Loucy (cell line): ENCODE results near the gene CXorf66.

ENCODE experiments used
- H2AFZ ChIP-seq: fragments of 200-600 bp; sonication (generic); 2 replicates; pipeline ENCODE4 v1.6.0; 2016; ENCODE audit warnings: antibody characterized with exemption, mild to moderate bottlenecking, low read length, moderate library complexity
- H3F3A ChIP-seq: fragments of 200-600 bp; 2 replicates; pipeline ENCODE4 v1.6.0; 2016; ENCODE audit warnings: antibody characterized with exemption, low read depth, mild to moderate bottlenecking
- H3K27me3 ChIP-seq: fragments of 200-600 bp; sonication (generic); 2 replicates; pipeline ENCODE4 v1.6.1; 2014; ENCODE audit warnings: low read length, mild to moderate bottlenecking; ENCODE audit not compliant: insufficient read depth, poor library complexity, severe bottlenecking
- H3K36me3 ChIP-seq: fragments of 200-600 bp; sonication (generic); 2 replicates; pipeline ENCODE4 v1.6.1; 2016; ENCODE audit warnings: low read length; ENCODE audit not compliant: insufficient read depth
- H3K4me1 ChIP-seq: fragments of 200-600 bp; sonication (generic); 2 replicates; pipeline ENCODE4 v1.5.1; 2014; ENCODE audit warnings: low read length, mild to moderate bottlenecking; ENCODE audit not compliant: insufficient read depth, poor library complexity, severe bottlenecking
- H3K4me2 ChIP-seq: fragments of 200-600 bp; sonication (generic); 2 replicates; pipeline ENCODE4 v1.6.0; 2014; ENCODE audit warnings: antibody characterized with exemption, low read length, low read depth, mild to moderate bottlenecking; ENCODE audit not compliant: poor library complexity, severe bottlenecking
- H3K4me3 ChIP-seq: fragments of 200-600 bp; sonication (generic); 2 replicates; pipeline ENCODE4 v1.5.1; 2014; ENCODE audit warnings: low read length, mild to moderate bottlenecking, mixed read lengths; ENCODE audit not compliant: poor library complexity, severe bottlenecking
- H3K79me2 ChIP-seq: fragments of 200-600 bp; sonication (generic); 2 replicates; pipeline ENCODE4 v1.6.1; 2014; ENCODE audit warnings: low read length; ENCODE audit not compliant: insufficient read depth
- H3K9ac ChIP-seq: fragments of 200-600 bp; sonication (generic); 2 replicates; pipeline ENCODE4 v1.6.0; 2014; ENCODE audit warnings: mild to moderate bottlenecking, low read depth, low read length, moderate library complexity; ENCODE audit not compliant: poor library complexity, severe bottlenecking
- H3K9me2 ChIP-seq: fragments of 200-600 bp; sonication (generic); replicated peaks from 2 replicates; pipeline ENCODE4 v1.6.1; 2016; ENCODE audit warnings: low read depth, low read length, mixed read lengths
- H3K9me3 ChIP-seq: fragments of 200-600 bp; sonication (generic); 2 replicates; pipeline ENCODE4 v1.6.1; 2014; ENCODE audit warnings: mild to moderate bottlenecking, antibody characterized with exemption, low read length, low read depth; ENCODE audit not compliant: insufficient read depth
- H4K20me1 ChIP-seq: fragments of 200-600 bp; sonication (generic); 2 replicates; pipeline ENCODE4 v1.6.0; 2014; ENCODE audit warnings: antibody characterized with exemption, low read length, mild to moderate bottlenecking; ENCODE audit not compliant: insufficient read depth, poor library complexity, severe bottlenecking
- CTCF ChIP-seq: fragments of 200-600 bp; sonication (generic); conservative IDR thresholded peaks from 2 replicates; pipeline ENCODE4 v1.5.1; 2014; ENCODE audit warnings: mild to moderate bottlenecking, antibody characterized with exemption, low read length
- EZH2phosphoT487 ChIP-seq: fragments of 200-600 bp; IDR thresholded peaks from 2 replicates; pipeline ENCODE4 v1.6.1; 2018; ENCODE audit warnings: antibody characterized with exemption, mild to moderate bottlenecking, moderate library complexity, borderline replicate concordance

CXorf66 gene

GRCh38 chrX:139936259-139936658, 29.1 kb downstream of the CXorf66 start:
- Histone ChIP-seq H3K27me3 (no peaks in the 10 kb centered on the region), H3K9ac (no peak overlapping the region), H3K4me2 (no peak overlapping the region), H3F3A (no peaks in the 10 kb centered on the region), H3K79me2 (peaks cover 6% of the 10 kb centered on the region), H3K4me3 (no peak overlapping the region), H2AFZ (peak overlapping the region; percentile 36; the same call in 1 of the 2 replicates), H4K20me1 (no peaks in the 10 kb centered on the region), H3K9me2 (no peaks in the 10 kb centered on the region), H3K9me3 (no peaks in the 10 kb centered on the region), H3K4me1 (peaks cover 4% of the 10 kb centered on the region), H3K36me3 (no peaks in the 10 kb centered on the region)
- TF ChIP-seq EZH2phosphoT487 (no peak), CTCF (peak; percentile 42; the same call in 1 of the 2 replicates)

- Histone ChIP-seq H4K20me1 (peaks cover 19% of the 10 kb centered on the region), H3K4me3 (peak overlapping the region; percentile 85), H3K4me2 (peak overlapping the region; percentile 78), H3K36me3 (no peaks in the 10 kb centered on the region), H3K9ac (peak overlapping the region; percentile 76), H3F3A (no peaks in the 10 kb centered on the region), H3K4me1 (peaks cover 15% of the 10 kb centered on the region), H3K9me2 (no peaks in the 10 kb centered on the region), H3K27me3 (no peaks in the 10 kb centered on the region), H3K79me2 (peaks cover 30% of the 10 kb centered on the region), H3K9me3 (no peaks in the 10 kb centered on the region), H2AFZ (peak overlapping the region; percentile 97)
- TF ChIP-seq EZH2phosphoT487 = no peak
- TF ChIP-seq CTCF = no peak
Measured at GRCh38 chrX:139933904-139934303, 31.4 kb downstream of the CXorf66 start.

- peak within 1 kb of the TSS; percentile 93 for H3K4me2 ChIP-seq
- peak within 1 kb of the TSS; percentile 97 for H2AFZ ChIP-seq
- H3K27me3 ChIP-seq = no peaks in the 10 kb centered on the region
- no peaks in the 10 kb centered on the region for H3K9me2 ChIP-seq
- peak within 1 kb of the TSS; percentile 85 for H3K4me3 ChIP-seq
- peaks cover 16% of the 10 kb centered on the region for H3K4me1 ChIP-seq
- peaks cover 25% of the 10 kb centered on the region for H4K20me1 ChIP-seq
- H3K9ac ChIP-seq = peak within 1 kb of the TSS; percentile 83
- H3K79me2 ChIP-seq = peaks cover 36% of the 10 kb centered on the region
- TF ChIP-seq EZH2phosphoT487 = no peak
- TF ChIP-seq CTCF = no peak
- no peaks in the 10 kb centered on the region for H3F3A ChIP-seq
- H3K9me3 ChIP-seq = no peaks in the 10 kb centered on the region
- H3K36me3 ChIP-seq = no peaks in the 10 kb centered on the region
Measured at GRCh38 chrX:139932901-139933796, 32.2 kb downstream of the CXorf66 start, which contains the start of gene ATP11C. Gene ATP11C, minus strand, starts transcription at chrX:139933053. Its CDS starts 1,011 bp downstream, at chrX:139932042.
